NCI-H82 (cell line): Measurements from ENCODE around the gene CHRM2.

ENCODE experiments used
- DNase-seq: peaks from one replicate; lab custom pipeline; 2025; lab: John Stamatoyannopoulos, UW

Gene CHRM2

DNA sequence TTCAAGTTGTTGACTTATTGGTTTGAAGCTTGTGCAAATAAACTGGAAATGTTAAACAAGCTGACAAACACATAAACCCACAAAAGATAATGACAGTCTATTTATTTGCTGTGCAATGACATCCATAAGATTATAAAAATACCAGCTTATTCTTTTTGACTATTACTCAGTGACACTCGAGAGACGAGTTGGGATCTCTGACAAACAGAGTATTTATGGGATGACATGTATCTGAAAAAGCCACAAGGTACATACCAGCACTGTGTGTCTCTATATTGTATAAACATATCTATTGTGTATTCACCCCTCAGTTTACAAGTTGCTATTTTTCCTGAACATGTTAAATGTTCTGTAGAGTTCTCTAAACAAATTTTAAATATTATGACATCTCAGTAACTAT is 88.9 kb downstream of the CHRM2 start:
- DNase-seq, result no peak

- DNase-seq, result no peak
Observed at GRCh38 chr7:136958016-136958415, 89.6 kb downstream of the CHRM2 start.

- no peak for DNase-seq
Observed at GRCh38 chr7:136964347-136964746, 95.9 kb downstream of the CHRM2 start.

GRCh38 chr7:136966825-136967224 is 98.4 kb downstream of the CHRM2 start:
- no peak for DNase-seq

DNA sequence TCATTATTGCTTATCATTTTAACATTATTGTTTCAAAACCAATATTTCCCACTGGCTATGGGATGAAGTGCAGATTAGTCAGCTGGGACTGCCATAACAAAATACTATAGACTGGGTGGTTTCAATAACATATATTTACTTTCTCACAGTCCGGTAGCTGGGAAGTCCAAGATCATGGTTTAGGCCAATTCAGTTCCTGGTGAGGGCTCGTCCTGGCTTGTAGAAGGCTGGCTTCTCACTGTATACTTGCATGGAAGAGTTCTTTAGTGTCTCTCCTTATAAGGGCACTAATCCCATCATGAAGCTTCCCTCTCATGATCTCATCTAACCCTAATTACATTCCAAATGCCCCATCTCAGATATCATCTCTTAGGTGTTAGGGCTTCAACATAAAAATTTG is 101.3 kb downstream of the CHRM2 start:
- DNase-seq, result peak; percentile 19

GRCh38 chr7:136971776-136972175 is 103.3 kb downstream of the CHRM2 start:
- no peak for DNase-seq

GRCh38 chr7:136976504-136977251 is 108.2 kb downstream of the CHRM2 start:
- DNase-seq, result peak; percentile 33

DNA sequence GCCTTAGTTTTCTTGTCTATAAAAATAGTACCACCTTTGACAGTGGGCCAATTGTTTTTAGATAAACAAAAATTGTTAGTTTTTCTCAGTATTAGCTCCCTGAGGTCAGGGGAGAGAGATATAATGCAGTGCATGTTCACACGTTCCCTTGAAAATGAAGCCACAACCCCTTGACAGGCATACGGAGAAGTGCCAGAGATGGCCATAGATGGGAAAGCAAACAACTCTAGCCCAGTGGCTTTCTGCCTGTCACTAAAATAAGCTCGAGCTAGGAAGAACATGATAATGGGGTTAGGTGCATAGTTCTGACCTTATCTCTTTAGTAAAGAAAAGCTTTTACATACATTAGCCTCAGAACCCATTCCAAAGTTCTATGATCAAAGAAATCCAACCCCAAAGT is 124.9 kb downstream of the CHRM2 start:
- DNase-seq, result no peak

GRCh38 chr7:136997735-136998134 is 129.3 kb downstream of the CHRM2 start:
- DNase-seq, result no peak

DNA sequence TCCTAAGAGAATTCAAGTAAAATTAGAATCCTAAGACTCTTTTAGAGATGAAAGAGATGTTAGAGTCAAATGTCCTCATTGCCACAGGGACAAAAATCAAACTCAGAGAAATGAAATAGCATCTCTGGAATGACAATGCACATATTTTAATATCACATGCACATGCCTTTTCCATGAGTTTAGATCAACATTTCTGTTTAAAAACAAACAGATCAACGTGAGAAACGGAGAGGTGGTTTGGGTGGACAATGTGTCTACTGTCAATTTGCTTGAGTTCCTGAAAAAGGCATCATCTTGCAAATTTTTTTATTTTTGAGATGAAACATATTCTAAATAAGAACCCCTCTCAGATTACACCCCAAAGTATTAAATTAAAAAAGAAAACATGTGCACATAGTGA is 130.0 kb downstream of the CHRM2 start:
- DNase-seq, result no peak

DNA sequence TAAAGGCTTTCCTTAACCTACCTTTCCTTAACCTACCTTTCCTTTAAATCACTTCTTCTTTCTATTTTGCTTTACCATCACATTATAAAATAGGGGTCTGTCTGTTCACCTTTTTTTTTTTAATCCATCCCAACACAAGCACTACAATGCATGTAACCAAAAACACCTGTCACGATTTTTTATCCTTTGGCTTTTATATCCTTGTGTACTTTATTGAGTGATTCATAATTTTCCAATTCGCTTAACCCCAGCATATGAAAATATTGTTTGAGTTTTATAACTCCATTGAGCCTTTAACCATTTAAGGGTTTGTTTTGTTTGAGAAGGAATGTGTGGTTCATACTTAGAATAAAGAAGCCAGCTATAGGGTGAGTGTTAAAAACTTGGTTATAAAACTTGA is 132.2 kb downstream of the CHRM2 start:
- DNase-seq, result no peak

DNA sequence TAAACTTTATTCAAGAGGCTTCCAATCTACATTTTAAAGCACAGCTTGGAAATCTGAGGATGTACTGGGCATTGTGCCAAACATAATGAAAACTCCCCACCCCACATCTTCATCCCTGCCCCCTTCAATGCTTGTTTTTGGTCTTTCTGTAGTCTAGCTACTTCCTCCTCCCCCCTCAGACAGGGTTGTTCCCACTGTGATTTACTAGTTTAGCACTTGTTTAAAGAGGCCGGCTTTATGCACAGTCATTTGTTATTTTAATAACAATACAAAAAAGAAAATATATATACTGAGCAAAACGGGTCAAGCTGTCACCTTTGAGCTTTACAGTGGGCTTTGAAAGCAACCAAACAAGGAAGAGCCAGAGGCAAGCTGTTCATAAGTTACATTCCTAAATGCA is 132.6 kb downstream of the CHRM2 start:
- DNase-seq, result peak; percentile 5

DNA sequence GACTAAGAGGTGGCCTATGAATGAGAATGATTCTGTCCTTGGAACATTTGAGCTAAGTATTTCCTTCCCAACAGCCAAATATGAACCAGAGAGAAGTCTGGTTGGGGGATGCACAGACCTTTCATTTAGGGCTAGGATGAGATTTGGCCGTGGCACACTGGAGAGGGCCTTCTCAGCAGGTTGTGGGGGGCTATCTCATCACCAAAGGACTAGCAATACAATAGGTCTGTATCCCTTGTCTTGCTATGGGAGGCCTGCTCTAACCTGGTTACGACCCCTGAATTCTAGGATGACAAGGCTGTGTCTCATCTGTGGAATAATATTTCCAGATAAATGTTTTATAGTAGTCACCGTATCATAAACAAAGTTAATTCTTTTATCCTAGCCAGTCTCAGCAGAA is 133.0 kb downstream of the CHRM2 start:
- no peak for DNase-seq

DNA sequence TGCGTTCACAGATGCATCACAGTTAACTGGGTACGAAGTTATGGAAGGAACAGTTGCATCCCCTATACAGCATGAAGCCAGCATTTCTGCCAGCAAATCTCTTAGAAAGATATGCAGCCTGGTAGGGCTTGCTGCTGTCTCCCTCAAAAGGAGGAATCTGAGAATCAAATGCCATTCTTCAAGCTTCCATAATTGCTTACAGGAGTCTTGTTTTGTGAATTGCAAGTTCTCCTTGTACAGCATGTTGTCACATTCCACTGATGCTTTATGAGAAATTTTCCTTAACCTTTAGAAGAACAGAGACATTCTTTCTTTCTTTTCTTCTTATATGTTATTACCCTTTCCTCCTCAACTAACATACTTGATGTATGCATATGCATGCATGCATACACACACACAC is 134.6 kb downstream of the CHRM2 start:
- no peak for DNase-seq

GRCh38 chr7:137003566-137003965 is 135.1 kb downstream of the CHRM2 start:
- no peak for DNase-seq

DNA sequence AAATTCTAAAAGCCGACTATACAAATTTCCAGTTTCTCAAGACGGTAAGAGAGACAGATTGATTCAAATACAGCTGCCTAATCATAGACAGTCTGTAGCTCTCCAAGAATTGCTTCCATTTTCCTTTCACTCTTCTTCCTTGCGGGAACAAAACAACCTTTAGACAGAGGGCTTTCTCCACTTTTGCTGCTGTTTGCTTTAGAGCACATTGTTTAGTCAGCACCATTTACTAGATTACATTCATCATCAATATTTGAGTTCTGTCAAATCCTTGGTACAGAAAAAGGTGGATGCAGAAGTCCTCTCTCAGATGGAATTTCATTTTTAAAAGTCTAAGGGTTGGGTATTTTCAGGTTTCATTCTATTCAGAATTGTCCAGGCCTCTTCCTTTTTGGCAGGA is 137.4 kb downstream of the CHRM2 start:
- no peak for DNase-seq

DNA sequence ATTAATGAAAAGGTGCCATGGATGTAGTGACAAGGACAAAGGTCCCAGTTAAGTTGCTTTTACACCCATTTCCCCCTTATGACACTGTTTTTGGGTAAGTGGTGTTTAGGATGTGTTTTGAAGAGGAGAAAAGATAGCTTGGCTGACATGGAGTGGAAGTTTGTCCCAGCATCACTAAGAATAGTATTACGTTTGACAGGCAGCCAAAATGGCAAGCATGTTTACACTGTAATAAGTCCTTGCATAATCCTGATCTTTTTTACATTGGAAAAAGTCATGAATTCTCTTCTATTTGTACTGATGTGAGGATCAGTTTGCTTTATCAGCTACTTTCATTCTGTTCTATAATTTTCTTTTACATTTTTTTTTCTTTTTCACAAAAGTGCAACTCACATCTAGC is 137.8 kb downstream of the CHRM2 start:
- no peak for DNase-seq

DNA sequence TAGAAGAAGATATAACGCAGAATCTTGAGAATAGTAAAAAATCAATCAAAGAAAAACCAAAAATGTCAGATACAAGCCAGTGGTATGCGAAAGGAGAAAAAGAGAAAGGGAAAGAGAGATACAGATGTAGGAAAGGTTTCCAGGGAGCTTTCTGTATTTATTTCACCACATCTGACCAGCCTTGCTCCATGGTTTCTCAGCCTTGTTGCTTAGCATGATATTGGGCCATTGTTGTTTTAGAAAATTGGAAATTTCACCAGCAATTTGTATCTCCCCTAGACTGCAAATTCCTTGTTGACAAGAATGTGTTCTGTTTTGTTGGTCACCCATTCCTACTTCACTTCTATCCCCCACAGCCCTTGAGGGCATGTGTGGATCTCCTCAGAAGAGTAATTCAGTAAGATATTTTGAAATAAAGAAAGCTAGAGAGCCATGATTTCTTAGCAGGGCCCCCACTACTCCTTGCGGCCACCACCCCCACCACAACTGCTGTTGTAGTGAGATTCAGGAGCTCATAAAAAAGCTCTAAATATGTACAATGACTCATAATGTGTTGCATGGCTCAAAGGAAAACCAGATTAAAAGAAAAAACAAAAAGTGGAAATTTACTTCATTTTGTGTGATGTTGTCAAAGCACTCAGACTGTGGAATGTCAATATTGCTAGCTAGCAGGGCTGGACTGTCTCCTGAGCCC is 138.7 kb downstream of the CHRM2 start:
- no peak for DNase-seq

DNA sequence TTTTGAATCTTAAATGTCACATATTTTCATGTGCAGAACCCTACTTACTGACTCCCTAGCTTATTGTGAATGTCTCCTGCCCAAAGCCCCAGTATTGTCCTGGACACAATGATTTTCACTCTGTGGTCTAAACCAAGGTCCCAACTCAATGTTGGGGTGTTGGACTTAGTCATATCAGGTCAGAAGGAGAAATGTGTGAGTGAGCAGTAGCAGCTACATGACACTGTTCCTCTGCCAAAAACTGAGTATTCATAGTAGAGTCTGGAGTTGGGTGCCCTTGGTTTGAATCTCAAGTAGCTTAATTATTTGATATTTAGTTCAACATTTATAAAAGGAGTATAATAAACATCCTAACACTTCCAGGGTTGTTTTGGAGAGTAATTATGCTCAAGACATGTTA is 141.0 kb downstream of the CHRM2 start:
- no peak for DNase-seq

DNA sequence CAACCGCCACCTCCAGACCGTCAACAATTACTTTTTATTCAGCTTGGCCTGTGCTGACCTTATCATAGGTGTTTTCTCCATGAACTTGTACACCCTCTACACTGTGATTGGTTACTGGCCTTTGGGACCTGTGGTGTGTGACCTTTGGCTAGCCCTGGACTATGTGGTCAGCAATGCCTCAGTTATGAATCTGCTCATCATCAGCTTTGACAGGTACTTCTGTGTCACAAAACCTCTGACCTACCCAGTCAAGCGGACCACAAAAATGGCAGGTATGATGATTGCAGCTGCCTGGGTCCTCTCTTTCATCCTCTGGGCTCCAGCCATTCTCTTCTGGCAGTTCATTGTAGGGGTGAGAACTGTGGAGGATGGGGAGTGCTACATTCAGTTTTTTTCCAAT is 146.6 kb downstream of the CHRM2 start:
- DNase-seq, result no peak

DNA sequence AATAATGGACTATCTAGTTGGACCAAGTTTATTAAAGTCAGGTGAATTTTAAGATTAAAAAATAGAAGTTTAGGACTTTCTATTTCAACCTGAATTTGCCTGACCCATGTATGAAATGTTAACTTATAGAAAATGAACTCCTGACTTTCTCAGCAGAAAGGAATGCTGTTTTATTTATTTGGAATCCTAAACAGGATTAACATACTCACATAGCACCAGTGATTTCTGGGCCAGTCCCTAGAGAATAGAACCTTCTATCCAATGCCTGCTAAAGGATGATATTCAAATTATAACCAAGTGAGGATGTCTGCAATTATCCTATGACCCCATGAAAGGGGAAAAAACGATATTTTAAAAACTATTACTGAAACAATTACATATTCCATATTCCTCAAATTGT is 148.8 kb downstream of the CHRM2 start:
- DNase-seq, result peak; percentile 3

DNA sequence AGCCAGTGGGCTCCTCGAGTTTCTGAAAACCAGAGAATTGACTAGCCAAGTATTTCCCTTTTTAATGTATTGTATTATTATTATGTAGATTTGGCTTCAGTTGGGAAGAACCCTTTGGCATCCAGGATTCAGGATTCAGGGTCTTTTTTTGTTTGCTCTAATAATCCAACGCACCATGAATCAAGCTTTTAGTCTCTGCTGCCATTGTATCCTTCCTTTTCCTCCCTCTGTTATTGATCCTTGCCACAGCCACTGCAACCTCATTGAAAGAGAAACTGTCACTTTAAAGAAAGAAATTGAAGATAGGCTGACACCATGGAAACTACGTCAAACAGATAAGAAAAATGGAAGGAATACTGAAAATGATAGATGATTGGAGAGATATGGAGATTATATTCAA is 150.0 kb downstream of the CHRM2 start:
- DNase-seq, result no peak

GRCh38 chr7:137020351-137020750 is 151.9 kb downstream of the CHRM2 start:
- no peak for DNase-seq
